GM12878 (cell line): ENCODE results near the gene FABP6. TPM values are rescaled to one million over a fixed set of nuclear protein-coding genes. Genes with fewer than 3 reads are reported as not detected.

Experiments
- SMC3 ChIP-seq: IDR thresholded peaks from 2 replicates; pipeline ENCODE4 v1.6.1; 2011; ENCODE audit warnings: low read length, improper control_type of control experiment, borderline replicate concordance
- polyA plus RNA-seq, 11 experiments: library from polyadenylated mRNA; depleted of rRNA in 4 of 11; unstranded in 6 of 11; stranded (reverse) in 5 of 11; fragments of >200 nt; fragmentation: Nextera tagmentation in 4 of 11; fragmentation: Illumina TruSeq in 1 of 11; extraction: Ambion mirVana in 4 of 11; extraction: Trizol in 1 of 11; gene quantifications; 1 replicate in 1 of 11; 2 replicates in 10 of 11; pipeline versions ENCODE4 v1.2.1 to v1.2.3, GENCODE V29; 2011 to 2016; ENCODE audit warnings: inconsistent platforms in 2 of 11, missing spikeins in 2 of 11, low read depth in 1 of 11
- total RNA-seq, 4 experiments: library from RNA; depleted of rRNA in 3 of 4; stranded (reverse); fragments of >200 nt in 3 of 4; fragmentation: Illumina TruSeq in 1 of 4; extraction: Trizol in 1 of 4; gene quantifications; 2 replicates each; pipeline versions ENCODE4 v1.2.1 to v1.2.3, GENCODE V29; 2013 to 2021
- TF ChIP-seq, protein P1 (sequence below): IDR thresholded peaks from 2 replicates; pipeline ENCODE4 v1.6.1; 2012; ENCODE audit warnings: low read length, inconsistent platforms
- TF ChIP-seq, protein P2 (sequence below): fragments of 450-650 bp; formaldehyde crosslinking; IDR thresholded peaks from 2 replicates; pipeline ENCODE4 v1.4.0; 2022; ENCODE audit warnings: mild to moderate bottlenecking, moderate library complexity
- TF ChIP-seq, protein P3 (sequence below): fragments of 450-650 bp; IDR thresholded peaks from 2 replicates; pipeline ENCODE4 v1.6.1; 2018; ENCODE audit warnings: borderline replicate concordance, mild to moderate bottlenecking; ENCODE audit not compliant: partially characterized antibody

Gene FABP6
- total and polyA plus RNA-seq, 10 of the 15 experiments (the other 5 are each of a cell fraction or from before 2014, with no cell fraction given) = 0.66 to 8.1 (median 2.4) TPM

DNA sequence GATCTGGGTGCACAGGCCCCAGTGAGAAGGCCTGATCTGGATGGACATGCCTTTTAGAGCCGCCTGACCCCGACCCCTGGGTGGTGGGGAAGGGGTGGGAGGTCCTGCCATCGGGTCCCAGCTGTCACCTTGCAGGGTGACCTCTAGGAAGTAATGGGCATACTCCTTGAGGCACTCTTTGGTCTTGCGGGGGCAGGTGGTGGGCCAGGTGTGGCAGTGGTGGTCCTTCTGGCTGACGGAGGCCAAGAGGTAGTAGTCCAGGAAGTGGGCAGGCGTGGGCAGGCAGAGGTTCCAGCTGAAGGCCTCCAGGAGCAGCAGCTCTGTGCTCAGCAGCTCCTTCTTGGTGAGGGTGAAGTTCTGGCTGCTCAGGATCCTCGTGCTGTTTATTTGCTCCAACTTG lies 30.0 kb downstream of the FABP6 start (continued):
- TF ChIP-seq, protein P1, sequence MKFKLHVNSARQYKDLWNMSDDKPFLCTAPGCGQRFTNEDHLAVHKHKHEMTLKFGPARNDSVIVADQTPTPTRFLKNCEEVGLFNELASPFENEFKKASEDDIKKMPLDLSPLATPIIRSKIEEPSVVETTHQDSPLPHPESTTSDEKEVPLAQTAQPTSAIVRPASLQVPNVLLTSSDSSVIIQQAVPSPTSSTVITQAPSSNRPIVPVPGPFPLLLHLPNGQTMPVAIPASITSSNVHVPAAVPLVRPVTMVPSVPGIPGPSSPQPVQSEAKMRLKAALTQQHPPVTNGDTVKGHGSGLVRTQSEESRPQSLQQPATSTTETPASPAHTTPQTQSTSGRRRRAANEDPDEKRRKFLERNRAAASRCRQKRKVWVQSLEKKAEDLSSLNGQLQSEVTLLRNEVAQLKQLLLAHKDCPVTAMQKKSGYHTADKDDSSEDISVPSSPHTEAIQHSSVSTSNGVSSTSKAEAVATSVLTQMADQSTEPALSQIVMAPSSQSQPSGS = no peak
- no peak for TF ChIP-seq SMC3
- TF ChIP-seq, protein P2, sequence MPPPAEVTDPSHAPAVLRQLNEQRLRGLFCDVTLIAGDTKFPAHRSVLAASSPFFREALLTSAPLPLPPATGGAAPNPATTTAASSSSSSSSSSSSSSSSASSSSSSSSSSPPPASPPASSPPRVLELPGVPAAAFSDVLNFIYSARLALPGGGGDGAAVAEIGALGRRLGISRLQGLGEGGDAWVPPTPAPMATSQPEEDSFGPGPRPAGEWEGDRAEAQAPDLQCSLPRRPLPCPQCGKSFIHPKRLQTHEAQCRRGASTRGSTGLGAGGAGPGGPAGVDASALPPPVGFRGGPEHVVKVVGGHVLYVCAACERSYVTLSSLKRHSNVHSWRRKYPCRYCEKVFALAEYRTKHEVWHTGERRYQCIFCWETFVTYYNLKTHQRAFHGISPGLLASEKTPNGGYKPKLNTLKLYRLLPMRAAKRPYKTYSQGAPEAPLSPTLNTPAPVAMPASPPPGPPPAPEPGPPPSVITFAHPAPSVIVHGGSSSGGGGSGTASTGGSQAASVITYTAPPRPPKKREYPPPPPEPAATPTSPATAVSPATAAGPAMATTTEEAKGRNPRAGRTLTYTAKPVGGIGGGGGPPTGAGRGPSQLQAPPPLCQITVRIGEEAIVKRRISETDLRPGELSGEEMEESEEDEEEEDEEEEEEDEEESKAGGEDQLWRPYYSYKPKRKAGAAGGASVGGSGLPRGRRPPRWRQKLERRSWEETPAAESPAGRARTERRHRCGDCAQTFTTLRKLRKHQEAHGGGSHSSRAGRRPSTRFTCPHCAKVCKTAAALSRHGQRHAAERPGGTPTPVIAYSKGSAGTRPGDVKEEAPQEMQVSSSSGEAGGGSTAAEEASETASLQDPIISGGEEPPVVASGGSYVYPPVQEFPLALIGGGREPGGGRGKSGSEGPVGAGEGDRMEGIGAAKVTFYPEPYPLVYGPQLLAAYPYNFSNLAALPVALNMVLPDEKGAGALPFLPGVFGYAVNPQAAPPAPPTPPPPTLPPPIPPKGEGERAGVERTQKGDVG = no peak
- TF ChIP-seq, protein P3, sequence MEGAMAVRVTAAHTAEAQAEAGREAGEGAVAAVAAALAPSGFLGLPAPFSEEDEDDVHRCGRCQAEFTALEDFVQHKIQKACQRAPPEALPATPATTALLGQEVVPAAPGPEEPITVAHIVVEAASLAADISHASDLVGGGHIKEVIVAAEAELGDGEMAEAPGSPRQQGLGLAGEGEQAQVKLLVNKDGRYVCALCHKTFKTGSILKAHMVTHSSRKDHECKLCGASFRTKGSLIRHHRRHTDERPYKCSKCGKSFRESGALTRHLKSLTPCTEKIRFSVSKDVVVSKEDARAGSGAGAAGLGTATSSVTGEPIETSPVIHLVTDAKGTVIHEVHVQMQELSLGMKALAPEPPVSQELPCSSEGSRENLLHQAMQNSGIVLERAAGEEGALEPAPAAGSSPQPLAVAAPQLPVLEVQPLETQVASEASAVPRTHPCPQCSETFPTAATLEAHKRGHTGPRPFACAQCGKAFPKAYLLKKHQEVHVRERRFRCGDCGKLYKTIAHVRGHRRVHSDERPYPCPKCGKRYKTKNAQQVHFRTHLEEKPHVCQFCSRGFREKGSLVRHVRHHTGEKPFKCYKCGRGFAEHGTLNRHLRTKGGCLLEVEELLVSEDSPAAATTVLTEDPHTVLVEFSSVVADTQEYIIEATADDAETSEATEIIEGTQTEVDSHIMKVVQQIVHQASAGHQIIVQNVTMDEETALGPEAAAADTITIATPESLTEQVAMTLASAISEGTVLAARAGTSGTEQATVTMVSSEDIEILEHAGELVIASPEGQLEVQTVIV = no peak
